ENCODE data around the gene RPUSD3. TPM values are rescaled to one million over a fixed set of nuclear protein-coding genes. Genes with fewer than 3 reads are reported as not detected.

Gene RPUSD3
- total and polyA plus RNA-seq, 9 of the 15 experiments (the other 6 are each of a cell fraction or from before 2014, with no cell fraction given), result 13.8 to 99.0 (median 59.3) TPM

DNA sequence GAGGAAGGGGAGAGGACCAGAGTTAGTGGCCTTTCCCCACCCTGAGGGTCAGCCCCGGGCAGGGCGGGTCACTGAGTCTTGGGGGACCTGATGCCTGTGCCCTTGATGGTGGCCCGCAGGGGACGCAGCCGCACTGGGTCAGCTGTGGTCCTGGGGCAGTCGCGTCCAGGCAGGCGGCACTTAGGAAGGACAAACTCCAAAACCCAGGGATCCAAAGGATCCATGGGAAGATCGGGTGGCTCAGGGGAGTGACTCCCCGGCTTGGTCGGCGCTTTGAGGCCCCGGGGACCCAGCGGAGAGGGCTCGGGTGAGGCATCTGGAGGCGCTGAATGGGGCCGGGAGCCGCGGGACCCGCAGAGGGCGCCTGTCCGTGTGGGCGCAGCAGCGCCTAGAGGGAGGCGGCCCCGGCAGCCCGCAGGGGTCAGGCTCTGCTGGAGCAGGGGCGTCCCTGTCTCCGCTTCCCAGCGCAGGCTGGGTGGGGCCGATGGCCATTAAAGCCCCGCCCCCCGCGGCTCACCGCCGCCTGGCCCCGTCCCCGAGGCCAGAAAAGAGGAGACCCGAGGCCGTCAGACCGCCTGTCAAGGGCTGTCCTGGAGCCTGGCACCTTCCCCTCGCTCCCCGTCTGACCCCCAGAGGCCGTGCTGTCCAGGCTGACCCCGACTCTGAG is 18.7 kb upstream of the RPUSD3 start (continued):
- no peak for TF ChIP-seq ZNF280A (IDR thresholded peaks at IDR 0.05; ENCODE audit: low read depth, partially characterized antibody)
- no peak for TF ChIP-seq PRPF4 (IDR thresholded peaks at IDR 0.05; ENCODE audit: insufficient read depth, low read depth, low read length, poor library complexity, severe bottlenecking)
- no peak for TF ChIP-seq DIDO1 (tag; IDR thresholded peaks at IDR 0.05; ENCODE audit: low read depth)
- no peak for TF ChIP-seq TSC22D4 (tag; IDR thresholded peaks at IDR 0.05)
- peak; percentile 90 for TF ChIP-seq POLR2G (IDR thresholded peaks at IDR 0.05; ENCODE audit: low read depth, low read length)
- TF ChIP-seq ZNF586 (CRISPR knock-in tag; conservative IDR thresholded peaks at IDR 0.05), result no peak
- no peak for TF ChIP-seq SLC30A9 (CRISPR knock-in tag; IDR thresholded peaks at IDR 0.05)
- TF ChIP-seq PPARD (CRISPR knock-in tag; IDR thresholded peaks at IDR 0.05), result no peak
- no peak for TF ChIP-seq BMI1 (IDR thresholded peaks at IDR 0.05; ENCODE audit: low read length)
- peak; percentile 76 for TF ChIP-seq MYC (IDR thresholded peaks at IDR 0.05; ENCODE audit: low read depth, low read length)
- peak; percentile 37; the same call in 1 of the 2 replicates for TF ChIP-seq MYC (CRISPR knock-in tag; IDR thresholded peaks at IDR 0.05; ENCODE audit: borderline replicate concordance, low read depth)
- 0 out of 2 replicates have a peak, but pooled peaks have one; percentile 15 for TF ChIP-seq EHMT2 (IDR thresholded peaks at IDR 0.05)
- peak; percentile 28 to 58; a peak in 2 of 4 replicates for TF ChIP-seq ZMIZ1 (IDR thresholded peaks at IDR 0.05; ENCODE audit: low read depth in 2 of 2, low read length in 2 of 2)
- no peak for TF ChIP-seq TFAM (CRISPR knock-in tag; conservative IDR thresholded peaks at IDR 0.05)
- no peak for TF ChIP-seq RHOXF2B (CRISPR knock-in tag; conservative IDR thresholded peaks at IDR 0.05)
- no peak for TF ChIP-seq ARHGAP35 (IDR thresholded peaks at IDR 0.05; ENCODE audit: partially characterized antibody)
- peak; percentile 33; the same call in 1 of the 2 replicates for TF ChIP-seq GTF2F1 (IDR thresholded peaks at IDR 0.05; ENCODE audit: low read depth, low read length)
- TF ChIP-seq IRF2 (CRISPR knock-in tag; IDR thresholded peaks at IDR 0.05), result no peak
- no peak for TF ChIP-seq ZNF212 (CRISPR knock-in tag; IDR thresholded peaks at IDR 0.05)
- peak in 1 of 2 experiments; percentile 84; a peak in 1 of 3 replicates for TF ChIP-seq CBX3 (IDR thresholded peaks at IDR 0.05; ENCODE audit: borderline replicate concordance in 1 of 2, low read length in 2 of 2)
- no peak for TF ChIP-seq ETV6 (IDR thresholded peaks at IDR 0.05; ENCODE audit: borderline replicate concordance in 1 of 2, low read depth in 2 of 2, low read length in 1 of 2)
- no peak for TF ChIP-seq ETV6 (CRISPR knock-in tag; IDR thresholded peaks at IDR 0.05; ENCODE audit: borderline replicate concordance)
- no peak for TF ChIP-seq ZNF395 (CRISPR knock-in tag; IDR thresholded peaks at IDR 0.05)

Measured in K562 (cell line).